Mucosa of descending colon (tissue), 3 donors: ENCODE measurements around the gene ATPAF1. TPM values are rescaled to one million over a fixed set of nuclear protein-coding genes. Genes with fewer than 3 reads are reported as not detected.
A peak's percentile ranks its signal among the peaks of the same experiment; 100 is the strongest.

Experiments used
- ATAC-seq: fragments of 200-7000 bp; cut with Tn5 transposase; one replicate; pipeline ENCODE4 v1.9.1; 2020; ENCODE audit warnings: mild to moderate bottlenecking, moderate library complexity
- DNase-seq, 3 donors: peaks; one replicate each; pipeline ENCODE4 v3.0.0-alpha.2; 2020
- H3K36me3 ChIP-seq: fragments of 200-600 bp; one replicate; pipeline ENCODE4 v1.8.0; 2021; ENCODE audit warnings: low read depth, mild to moderate bottlenecking
- H3K4me1 ChIP-seq: fragments of 200-600 bp; one replicate; pipeline ENCODE4 v1.8.0; 2021; ENCODE audit warnings: low read depth, mild to moderate bottlenecking
- H3K4me3 ChIP-seq: fragments of 200-600 bp; one replicate; pipeline ENCODE4 v1.8.0; 2021; ENCODE audit warnings: mild to moderate bottlenecking
- H3K9me3 ChIP-seq: fragments of 200-600 bp; one replicate; pipeline ENCODE4 v1.8.0; 2021; ENCODE audit warnings: mild to moderate bottlenecking
- intact Hi-C, 2 donors: fragments of 100-400 bp; cut with DNase I in 1 of 2; cut with micrococcal nuclease in 1 of 2; formaldehyde crosslinking; loops; one replicate each; pipeline versions ENCODE4 v1.11.0 to v1.11.1; 2022; cut with DNase I, micrococcal nuclease
- total RNA-seq, 3 donors: library from RNA; stranded (reverse); fragmentation: NEBNext Ultra II Directional in 2 of 3; extraction: Animal tissue kit (Norgen Biotek cat#: 25700) in 2 of 3; gene quantifications; one replicate each; pipeline versions ENCODE4 v1.2.1 to v1.2.4, GENCODE V29; 2021 to 2023
- TF ChIP-seq, protein P1 (sequence below): fragments of 200-600 bp; IDR thresholded peaks from one replicate; pipeline ENCODE4 v1.8.0; 2022; ENCODE audit warnings: antibody characterized with exemption, mild to moderate bottlenecking
- donor health status: DM: no; HTN: no; CAD: no; lungs with moderate emphysema.
- donor health status: DM: no; HTN: no; CAD: no.
- donor health status: DM: no; HTN: yes; CAD: no.

ATPAF1 gene
- total RNA-seq, 3 donors from 2014 or later, result 49.7 to 54.9 (median 52.6) TPM

DNA sequence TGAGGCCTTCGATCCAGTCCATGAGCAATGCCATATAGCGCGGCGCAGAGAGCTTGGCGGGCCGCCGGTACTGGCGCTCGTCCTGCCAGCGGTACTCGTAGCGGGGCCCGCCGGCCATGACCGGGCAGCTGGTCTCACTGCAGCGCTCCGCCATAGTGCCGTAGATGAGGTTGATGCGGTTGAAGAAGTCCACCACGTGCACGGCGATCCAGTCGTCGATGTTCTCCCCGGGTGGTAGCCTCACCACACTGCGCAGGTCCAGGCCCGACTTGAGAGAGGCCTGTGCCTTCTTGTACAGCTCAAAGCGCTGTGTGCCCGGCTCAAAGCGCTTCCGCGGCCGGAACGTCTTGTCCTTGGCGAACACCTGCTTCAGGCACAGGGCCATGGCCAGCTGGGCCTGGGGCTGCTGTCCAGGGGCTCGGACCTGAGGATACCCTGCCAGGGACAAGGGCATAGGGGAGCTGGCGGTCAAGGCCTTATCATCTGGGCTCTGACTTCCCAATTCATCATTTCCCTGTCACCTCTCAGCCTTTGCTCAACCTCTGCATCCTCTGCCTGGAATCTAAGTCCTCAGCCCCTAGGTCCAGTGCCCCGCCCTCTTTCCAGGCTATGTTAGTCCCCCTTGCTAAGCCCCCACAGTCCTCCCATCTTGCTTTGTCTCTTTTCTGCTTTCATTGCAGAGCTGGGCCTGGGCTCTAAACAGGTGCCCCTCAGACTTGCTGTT is 55.1 kb downstream of the ATPAF1 start:
- intact Hi-C loops, result no loop called here
- DNase-seq (peak in 2 of 3 donors; percentile 35 to 59), ATAC-seq (no peak)
- H3K9me3 ChIP-seq, result no peaks in the 10 kb centered on the region
- peaks cover 26% of the 10 kb centered on the region for H3K4me1 ChIP-seq
- H3K36me3 ChIP-seq, result peaks cover 3% of the 10 kb centered on the region
- no peak overlapping the region for H3K4me3 ChIP-seq
- TF ChIP-seq, protein P1, sequence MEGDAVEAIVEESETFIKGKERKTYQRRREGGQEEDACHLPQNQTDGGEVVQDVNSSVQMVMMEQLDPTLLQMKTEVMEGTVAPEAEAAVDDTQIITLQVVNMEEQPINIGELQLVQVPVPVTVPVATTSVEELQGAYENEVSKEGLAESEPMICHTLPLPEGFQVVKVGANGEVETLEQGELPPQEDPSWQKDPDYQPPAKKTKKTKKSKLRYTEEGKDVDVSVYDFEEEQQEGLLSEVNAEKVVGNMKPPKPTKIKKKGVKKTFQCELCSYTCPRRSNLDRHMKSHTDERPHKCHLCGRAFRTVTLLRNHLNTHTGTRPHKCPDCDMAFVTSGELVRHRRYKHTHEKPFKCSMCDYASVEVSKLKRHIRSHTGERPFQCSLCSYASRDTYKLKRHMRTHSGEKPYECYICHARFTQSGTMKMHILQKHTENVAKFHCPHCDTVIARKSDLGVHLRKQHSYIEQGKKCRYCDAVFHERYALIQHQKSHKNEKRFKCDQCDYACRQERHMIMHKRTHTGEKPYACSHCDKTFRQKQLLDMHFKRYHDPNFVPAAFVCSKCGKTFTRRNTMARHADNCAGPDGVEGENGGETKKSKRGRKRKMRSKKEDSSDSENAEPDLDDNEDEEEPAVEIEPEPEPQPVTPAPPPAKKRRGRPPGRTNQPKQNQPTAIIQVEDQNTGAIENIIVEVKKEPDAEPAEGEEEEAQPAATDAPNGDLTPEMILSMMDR, result no peak

DNA sequence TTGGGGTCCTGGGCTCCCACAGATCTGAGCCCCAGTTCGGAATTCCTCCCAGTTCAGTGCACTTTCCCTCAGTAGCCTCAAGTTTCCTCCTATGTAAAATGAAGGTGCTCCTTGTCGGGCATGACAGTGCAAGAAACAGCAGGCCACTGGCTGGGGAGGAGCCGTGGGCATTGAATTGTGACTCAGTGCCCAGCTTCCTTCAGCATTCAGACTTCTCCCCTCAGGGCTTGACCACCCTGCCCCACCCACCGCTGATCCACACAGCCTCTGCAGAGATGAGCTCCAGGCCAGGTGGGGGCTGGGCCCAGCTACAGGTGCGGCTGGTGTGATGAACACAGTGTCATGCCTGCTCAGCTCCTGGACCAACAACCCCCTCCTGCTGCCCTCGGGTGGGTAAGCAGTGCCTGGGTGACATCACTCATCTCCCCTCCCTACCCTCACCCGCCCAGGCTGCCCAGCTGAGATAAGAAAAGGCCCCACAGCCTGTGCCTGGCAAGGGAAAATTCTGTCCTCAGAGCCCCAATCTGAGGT is 56.4 kb downstream of the ATPAF1 start:
- Histone ChIP-seq H3K4me3 (no peak overlapping the region), H3K9me3 (no peaks in the 10 kb centered on the region), H3K4me1 (peaks cover 22% of the 10 kb centered on the region), H3K36me3 (peaks cover 3% of the 10 kb centered on the region)
- TF ChIP-seq, protein P1, result no peak
- intact Hi-C loops, result no loop called here
- ATAC-seq (no peak), DNase-seq (no peak)

DNA sequence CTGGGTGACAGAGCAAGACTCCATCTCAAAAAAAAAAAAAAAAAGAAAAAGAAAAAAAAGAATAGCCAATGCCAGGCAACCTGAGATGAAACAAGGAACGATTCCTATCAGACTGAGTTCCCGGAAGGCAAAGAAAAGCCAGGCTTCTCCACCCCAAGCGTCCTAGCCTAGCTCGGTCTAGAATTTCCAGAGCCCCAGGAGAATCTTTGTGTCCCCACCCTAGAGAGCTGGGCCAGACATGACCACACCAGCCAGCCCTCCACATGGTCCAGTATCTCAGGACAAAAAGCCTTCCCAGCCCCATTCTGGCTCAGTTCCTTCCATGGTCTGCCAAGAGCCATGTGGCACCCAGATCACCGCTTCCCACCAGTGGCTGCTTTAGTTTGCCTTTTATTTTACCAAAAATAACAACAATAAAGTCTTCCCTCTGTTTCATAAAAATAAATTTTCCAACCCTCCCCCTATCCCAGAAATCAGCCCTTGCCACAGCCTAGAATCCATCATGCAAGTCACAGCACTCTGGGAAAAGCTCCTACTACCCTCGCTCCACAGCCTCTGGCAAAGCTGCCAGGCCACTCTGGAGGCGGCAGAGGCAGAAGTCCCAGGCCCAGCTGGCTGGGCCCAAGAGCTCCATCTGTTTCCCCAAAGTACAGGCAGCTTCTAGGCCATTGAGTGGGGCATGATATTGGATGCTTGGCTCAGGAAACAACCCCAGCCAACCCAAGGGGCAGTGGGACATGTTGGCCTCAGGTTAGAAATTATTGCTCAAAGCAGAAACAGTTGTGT is 60.6 kb downstream of the ATPAF1 start:
- no peaks in the 10 kb centered on the region for H3K9me3 ChIP-seq
- H3K4me3 ChIP-seq, result no peak overlapping the region
- no peak for DNase-seq
- intact Hi-C loops, result no loop called here
- no peak for ATAC-seq
- peaks cover 3% of the 10 kb centered on the region for H3K36me3 ChIP-seq
- H3K4me1 ChIP-seq, result peaks cover 18% of the 10 kb centered on the region
- TF ChIP-seq, protein P1, result no peak

DNA sequence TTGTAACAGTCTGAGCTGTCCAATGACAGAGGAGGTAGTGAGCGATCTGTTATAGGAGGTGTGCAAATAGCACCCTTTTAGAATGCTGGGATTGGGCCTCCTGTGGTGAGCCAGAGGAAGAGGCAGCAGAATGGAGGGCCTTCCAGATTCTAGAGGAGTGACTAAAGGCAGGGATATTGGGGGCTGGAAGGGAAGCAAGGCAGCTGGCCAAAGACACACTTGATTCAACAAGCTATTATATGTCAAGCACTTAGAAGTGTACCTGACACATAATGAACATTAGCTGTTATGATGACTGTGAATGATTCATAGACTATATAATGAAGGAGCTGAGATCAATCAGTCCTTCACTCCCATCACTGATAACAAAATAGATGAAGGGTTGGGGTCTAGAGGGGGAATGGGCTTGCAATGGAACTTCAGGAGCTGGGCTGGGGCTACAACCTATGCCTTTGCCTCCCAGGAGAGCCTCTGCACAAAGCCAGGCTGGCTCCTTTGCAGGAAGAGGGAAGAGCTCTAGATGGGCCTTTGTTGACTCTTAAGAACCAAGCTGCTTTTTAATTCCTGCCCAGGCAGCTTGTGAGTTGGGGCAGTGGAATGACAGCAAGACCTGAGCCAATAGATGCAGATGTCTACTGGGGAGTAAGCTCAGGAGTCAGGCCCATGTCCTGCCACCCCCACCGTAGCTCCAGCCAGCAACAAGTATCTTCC is 61.8 kb downstream of the ATPAF1 start:
- Histone ChIP-seq H3K4me1 (peaks cover 18% of the 10 kb centered on the region), H3K9me3 (no peaks in the 10 kb centered on the region), H3K4me3 (no peak overlapping the region), H3K36me3 (peaks cover 3% of the 10 kb centered on the region)
- DNase-seq, result no peak
- TF ChIP-seq, protein P1, result no peak
- no peak for ATAC-seq
- intact Hi-C loops, result no loop called here

DNA sequence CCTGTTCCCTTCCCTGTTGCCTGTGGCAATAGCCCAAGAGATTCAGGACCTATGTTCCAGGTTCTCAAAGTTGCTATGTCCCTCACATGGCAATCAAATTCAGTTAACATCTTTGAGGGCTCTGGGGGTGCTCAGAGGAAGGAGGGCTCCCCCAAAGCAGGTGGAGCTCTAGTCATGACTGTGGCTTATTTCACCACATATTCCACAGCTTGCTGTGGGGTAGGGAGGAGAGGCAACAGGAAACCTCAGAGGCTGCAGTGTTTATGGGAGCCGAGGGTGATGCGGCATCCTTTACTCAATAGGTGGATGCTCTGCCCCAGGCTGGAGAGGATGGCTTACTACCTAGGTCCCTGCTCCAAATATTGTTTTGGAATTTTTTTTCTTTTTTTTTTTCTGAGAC is 62.9 kb downstream of the ATPAF1 start:
- TF ChIP-seq, protein P1, result no peak
- H3K4me3 ChIP-seq, result no peak overlapping the region
- DNase-seq, result peak in 1 of 3 donors; percentile 18
- intact Hi-C loops, result no loop called here
- peaks cover 3% of the 10 kb centered on the region for H3K36me3 ChIP-seq
- H3K9me3 ChIP-seq, result no peaks in the 10 kb centered on the region
- H3K4me1 ChIP-seq, result peaks cover 18% of the 10 kb centered on the region
- ATAC-seq, result no peak
